GM20000 (cell line): ENCODE results near the gene KCNQ1.

Experiments used
- DNase-seq: peaks from one replicate; pipeline ENCODE4 v3.0.0; 2012; ENCODE audit warnings: low spot score
- CTCF ChIP-seq: IDR thresholded peaks from 2 replicates; pipeline ENCODE4 v1.5.1; 2012; ENCODE audit warnings: mild to moderate bottlenecking, control low read depth; ENCODE audit errors: extremely low read depth, missing control alignments

Gene KCNQ1

GRCh38 chr11:2881076-2881980 lies 436.5 kb downstream of the KCNQ1 start:
- DNase-seq, result no peak
- no peak for TF ChIP-seq CTCF

- no peak for DNase-seq
- no peak for TF ChIP-seq CTCF
Observed at GRCh38 chr11:2881981-2882375, 437.2 kb downstream of the KCNQ1 start.

- no peak for DNase-seq
- TF ChIP-seq CTCF, result no peak
Observed at GRCh38 chr11:2882396-2883110, 437.7 kb downstream of the KCNQ1 start.

- TF ChIP-seq CTCF, result no peak
- DNase-seq, result no peak
Observed at GRCh38 chr11:2883640-2883978, 438.8 kb downstream of the KCNQ1 start.

GRCh38 chr11:2883979-2884815 lies 439.4 kb downstream of the KCNQ1 start:
- TF ChIP-seq CTCF, result no peak
- DNase-seq, result no peak

- peak; percentile 78 for DNase-seq
Observed at GRCh38 chr11:2885017-2885677, 440.3 kb downstream of the KCNQ1 start.

More at GRCh38 chr11:2885017-2885677, 440.3 kb downstream of the KCNQ1 start:
- peak; percentile 19 for TF ChIP-seq CTCF
